ENCODE measurements around the gene DRC7.
"Not testable (repeated sequence)": the region's sequence is repeated elsewhere in the genome, so short reads cannot be mapped to it uniquely, and the experiment has no call there.

Gene DRC7

DNA sequence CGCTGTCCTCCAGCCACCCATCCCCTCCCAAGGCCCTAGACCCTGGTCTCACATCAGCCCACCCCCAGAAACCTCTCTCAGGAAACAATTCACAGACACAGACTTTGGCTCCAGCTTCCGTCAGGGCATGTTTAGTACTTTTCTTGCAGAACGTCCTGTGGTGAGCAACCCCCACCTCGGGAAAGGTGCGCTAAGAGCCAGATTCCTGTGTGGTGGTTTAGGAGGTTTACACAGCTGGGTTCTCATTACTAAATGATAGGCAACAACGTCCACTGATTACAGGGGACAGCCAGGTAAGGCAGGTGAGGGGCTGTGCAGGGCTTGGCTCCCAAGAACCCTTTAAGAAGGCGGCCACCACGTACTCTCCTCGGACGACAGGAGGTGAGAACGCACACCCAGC, 78.4 kb downstream of the DRC7 start:
- no peak overlapping the region for H3K4me3 ChIP-seq (replicated peaks; ENCODE audit: low read depth, low read length)

GRCh38 chr16:57773655-57774295, 79.2 kb downstream of the DRC7 start:
- no peak overlapping the region for H3K4me3 ChIP-seq (replicated peaks; ENCODE audit: low read depth, low read length)
- no peak for DNase-seq (ENCODE audit: low read depth)
- TF ChIP-seq, protein P1, sequence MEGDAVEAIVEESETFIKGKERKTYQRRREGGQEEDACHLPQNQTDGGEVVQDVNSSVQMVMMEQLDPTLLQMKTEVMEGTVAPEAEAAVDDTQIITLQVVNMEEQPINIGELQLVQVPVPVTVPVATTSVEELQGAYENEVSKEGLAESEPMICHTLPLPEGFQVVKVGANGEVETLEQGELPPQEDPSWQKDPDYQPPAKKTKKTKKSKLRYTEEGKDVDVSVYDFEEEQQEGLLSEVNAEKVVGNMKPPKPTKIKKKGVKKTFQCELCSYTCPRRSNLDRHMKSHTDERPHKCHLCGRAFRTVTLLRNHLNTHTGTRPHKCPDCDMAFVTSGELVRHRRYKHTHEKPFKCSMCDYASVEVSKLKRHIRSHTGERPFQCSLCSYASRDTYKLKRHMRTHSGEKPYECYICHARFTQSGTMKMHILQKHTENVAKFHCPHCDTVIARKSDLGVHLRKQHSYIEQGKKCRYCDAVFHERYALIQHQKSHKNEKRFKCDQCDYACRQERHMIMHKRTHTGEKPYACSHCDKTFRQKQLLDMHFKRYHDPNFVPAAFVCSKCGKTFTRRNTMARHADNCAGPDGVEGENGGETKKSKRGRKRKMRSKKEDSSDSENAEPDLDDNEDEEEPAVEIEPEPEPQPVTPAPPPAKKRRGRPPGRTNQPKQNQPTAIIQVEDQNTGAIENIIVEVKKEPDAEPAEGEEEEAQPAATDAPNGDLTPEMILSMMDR (IDR thresholded peaks at IDR 0.05; ENCODE audit: low read length, missing control alignments), result no peak

More for the DNA sequence above, 78.4 kb downstream of the DRC7 start:
- TF ChIP-seq, protein P1 (IDR thresholded peaks at IDR 0.05; ENCODE audit: low read length, missing control alignments), result no peak
- DNase-seq (ENCODE audit: low read depth), result no peak

GRCh38 chr16:57774705-57775285, 80.2 kb downstream of the DRC7 start:
- TF ChIP-seq, protein P1 (IDR thresholded peaks at IDR 0.05; ENCODE audit: low read length, missing control alignments), result no peak
- no peak overlapping the region for H3K4me3 ChIP-seq (replicated peaks; ENCODE audit: low read depth, low read length)
- DNase-seq (ENCODE audit: low read depth), result no peak

GRCh38 chr16:57775661-57776469, 81.3 kb downstream of the DRC7 start:
- TF ChIP-seq, protein P1 (IDR thresholded peaks at IDR 0.05; ENCODE audit: low read length, missing control alignments), result peak; percentile 16
- H3K4me3 ChIP-seq (replicated peaks; ENCODE audit: low read depth, low read length), result no peak overlapping the region
- no peak for DNase-seq (ENCODE audit: low read depth)

- DNase-seq (ENCODE audit: low read depth), result no peak
- no peak overlapping the region for H3K4me3 ChIP-seq (replicated peaks; ENCODE audit: low read depth, low read length)
- TF ChIP-seq, protein P1 (IDR thresholded peaks at IDR 0.05; ENCODE audit: low read length, missing control alignments), result no peak
These were observed 84.1 kb downstream of the DRC7 start for GRCh38 chr16:57778658-57779057.

DNA sequence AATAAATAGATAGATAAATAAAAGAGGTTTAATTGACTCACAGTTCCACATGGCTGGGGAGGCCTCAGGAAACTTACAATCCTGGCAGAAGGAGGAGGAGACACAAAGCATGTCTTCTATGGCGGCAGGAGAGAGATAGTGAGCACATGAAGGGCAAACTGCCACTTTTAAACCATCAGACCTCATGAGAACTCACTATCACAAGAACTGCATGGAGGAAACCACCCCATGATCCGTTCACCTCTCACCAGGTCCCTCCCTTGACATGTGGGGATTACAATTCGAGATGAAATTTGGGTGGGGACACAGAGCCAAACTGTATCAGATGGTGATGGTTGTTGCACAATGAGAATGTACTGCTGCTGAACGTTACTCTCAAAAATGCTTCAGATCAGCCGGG, 85.2 kb downstream of the DRC7 start:
- DNase-seq (ENCODE audit: low read depth); H3K4me3 ChIP-seq (replicated peaks; ENCODE audit: low read depth, low read length): not testable (repeated sequence)

DNA sequence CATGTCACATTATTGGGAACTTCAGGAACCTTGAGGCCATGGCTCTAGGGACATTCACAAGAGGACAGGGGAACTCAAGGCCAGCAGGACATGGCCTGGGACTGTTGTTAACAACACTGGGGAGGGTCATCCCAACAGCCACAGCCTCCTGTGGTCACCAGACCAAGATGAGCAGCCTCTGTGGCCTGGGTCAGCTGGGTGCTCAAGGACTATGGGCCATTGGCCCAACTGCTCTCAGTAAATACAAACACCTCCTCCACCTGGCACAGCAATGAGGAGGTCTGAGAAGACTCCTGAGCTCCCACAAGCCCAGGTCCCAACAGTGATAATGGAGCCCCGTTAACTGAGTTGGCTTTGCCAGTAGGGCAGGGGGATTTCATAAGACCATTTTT, 86.7 kb downstream of the DRC7 start:
- no peak overlapping the region for H3K4me3 ChIP-seq (replicated peaks; ENCODE audit: low read depth, low read length)
- TF ChIP-seq, protein P1 (IDR thresholded peaks at IDR 0.05; ENCODE audit: low read length, missing control alignments), result no peak
- DNase-seq (ENCODE audit: low read depth), result no peak
